HS-5 (cell line): Measurements from ENCODE around the gene CNTNAP2.

Experiments
- DNase-seq: peaks from one replicate; pipeline ENCODE4 v3.0.0-alpha.2; 2012; ENCODE audit warnings: low read depth

Gene CNTNAP2

GRCh38 chr7:147411096-147411495 lies 1294.5 kb downstream of the CNTNAP2 start:
- DNase-seq: no peak

- DNase-seq: no peak
These were observed 1295.5 kb downstream of the CNTNAP2 start for GRCh38 chr7:147412109-147412508.

DNA sequence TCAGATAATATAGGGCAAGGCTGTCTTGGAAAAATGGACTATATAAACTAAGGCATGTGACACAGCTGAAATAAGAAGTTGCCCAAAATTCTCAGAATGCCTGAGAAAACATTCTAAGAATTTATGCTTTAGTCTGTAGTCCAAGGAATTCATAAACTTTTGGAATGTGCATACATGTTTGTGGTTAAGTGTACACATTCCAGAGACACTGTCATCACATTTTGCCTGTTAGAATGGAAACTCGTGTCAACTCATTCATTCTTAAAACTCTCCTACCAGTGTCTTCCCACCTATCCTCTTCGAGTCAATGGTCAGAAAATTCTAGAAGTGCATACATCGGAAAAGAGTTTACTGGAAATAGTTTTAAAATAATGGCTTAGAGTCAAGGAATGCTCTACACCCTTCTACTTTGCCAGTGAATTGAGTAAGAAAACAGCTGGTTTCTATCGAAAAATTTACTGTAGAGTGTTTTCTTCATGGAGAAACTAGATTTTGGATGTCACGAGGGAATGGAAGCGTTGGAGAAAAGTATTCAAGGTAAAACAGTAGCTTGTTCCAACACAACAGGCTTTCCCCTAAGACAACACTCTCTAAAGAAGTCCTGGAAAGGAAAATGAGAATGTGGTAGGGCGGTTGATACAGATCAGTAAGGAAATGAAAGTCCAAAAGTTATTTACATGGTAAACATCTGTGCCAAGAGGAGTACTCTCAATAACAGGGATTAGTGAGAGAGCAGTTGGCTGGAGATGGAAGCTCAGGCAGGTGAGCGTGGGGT lies 1296.4 kb downstream of the CNTNAP2 start:
- no peak for DNase-seq

- no peak for DNase-seq
These were observed 1296.9 kb downstream of the CNTNAP2 start for GRCh38 chr7:147413557-147413870.

DNA sequence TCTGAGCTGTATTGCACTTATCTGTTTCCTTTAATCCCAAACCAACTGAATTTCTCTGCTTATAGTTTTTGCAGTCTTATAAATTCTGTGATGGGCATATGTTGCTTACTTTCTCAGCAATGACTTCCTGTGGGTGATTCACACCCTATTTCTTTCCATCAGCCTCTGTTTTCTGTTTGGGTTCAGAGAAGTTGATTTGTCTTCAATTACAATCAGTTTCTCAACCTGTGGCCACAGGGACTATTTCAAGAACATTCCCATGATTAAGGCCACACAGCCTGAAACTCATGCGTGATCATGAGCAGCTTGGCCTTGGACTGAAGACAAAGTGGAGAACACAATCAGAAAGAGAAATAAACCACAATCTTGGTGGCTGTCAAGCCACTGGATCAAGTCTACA lies 1299.4 kb downstream of the CNTNAP2 start:
- no peak for DNase-seq

DNA sequence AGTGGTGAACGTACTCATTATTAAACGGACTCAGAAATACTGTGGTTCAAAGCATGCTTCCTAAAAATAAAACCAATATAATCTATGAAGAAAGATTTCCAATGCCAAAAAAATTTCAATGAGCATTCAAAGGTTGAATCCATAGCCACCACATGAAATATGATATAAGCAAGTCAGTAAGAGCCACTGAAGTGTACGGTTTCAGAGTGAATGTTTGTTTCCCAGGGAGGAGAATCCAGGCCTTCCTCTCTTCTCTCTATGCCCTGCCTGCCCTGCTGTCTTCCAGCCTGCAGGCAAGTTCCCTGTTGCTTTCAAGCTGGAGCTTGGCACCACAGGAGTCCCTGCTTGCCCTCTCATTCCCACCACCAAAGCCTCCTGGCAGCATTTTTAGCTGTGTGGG lies 1302.4 kb downstream of the CNTNAP2 start:
- DNase-seq: no peak

DNA sequence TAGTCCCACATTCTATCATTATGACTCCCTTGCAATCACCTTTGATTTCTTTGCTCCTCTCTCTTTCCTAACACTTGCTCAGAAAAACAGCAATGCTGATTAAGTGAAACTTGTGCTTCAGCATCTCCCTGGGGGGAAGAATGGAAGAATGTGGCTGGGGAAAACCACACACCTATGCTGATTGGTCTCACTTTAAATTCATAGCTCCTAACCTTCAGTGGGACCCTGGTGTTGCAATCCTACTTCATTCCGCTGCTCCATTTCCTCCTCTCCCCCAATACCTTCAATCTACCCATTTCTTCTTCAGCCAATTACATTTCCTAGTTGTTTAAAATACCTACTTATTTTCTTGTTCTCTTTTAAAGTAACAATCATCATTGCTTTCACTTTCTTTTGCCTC lies 1307.3 kb downstream of the CNTNAP2 start:
- no peak for DNase-seq

GRCh38 chr7:147428075-147428474 lies 1311.5 kb downstream of the CNTNAP2 start:
- no peak for DNase-seq

DNA sequence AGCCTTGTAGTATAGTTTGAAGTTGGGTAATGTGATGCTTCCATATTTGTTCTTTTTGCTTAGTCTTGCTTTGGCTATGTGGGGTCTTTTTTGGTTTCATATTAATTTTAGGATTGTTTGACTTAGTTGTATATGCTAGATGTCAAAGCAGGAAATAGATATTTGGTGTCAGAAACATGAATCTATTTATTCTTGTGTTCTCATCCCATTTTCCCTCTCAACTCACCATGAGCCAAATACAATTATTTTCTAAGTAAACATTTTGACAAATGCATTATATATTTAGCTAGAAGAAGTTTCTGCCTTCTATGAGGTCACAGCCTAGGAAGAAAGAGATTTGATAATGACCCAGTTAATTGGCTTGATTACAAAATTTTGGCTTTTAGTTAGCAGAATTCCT lies 1313.4 kb downstream of the CNTNAP2 start:
- no peak for DNase-seq

DNA sequence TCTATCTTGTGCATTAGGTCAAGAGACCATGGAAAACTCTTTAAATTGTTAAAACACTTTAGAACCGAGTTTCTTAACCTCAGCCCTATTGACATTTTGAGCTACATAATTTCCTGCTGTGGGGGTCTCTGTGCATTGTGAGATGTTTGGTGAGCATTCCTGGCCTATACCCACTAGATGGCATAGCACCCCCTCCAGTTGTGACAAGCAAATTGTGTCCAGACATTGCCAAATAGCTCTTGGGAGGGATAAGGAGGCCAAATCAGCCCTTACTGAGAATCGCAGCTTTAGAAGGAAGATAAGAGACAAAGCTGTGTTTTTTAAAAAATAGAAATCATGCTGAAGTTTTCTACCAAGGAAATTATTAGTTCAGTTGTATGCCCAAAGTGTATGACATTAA lies 1315.5 kb downstream of the CNTNAP2 start:
- no peak for DNase-seq

GRCh38 chr7:147432576-147432975 lies 1316.0 kb downstream of the CNTNAP2 start:
- DNase-seq: no peak

- DNase-seq: no peak
These were observed 1320.1 kb downstream of the CNTNAP2 start for GRCh38 chr7:147436718-147437117.

DNA sequence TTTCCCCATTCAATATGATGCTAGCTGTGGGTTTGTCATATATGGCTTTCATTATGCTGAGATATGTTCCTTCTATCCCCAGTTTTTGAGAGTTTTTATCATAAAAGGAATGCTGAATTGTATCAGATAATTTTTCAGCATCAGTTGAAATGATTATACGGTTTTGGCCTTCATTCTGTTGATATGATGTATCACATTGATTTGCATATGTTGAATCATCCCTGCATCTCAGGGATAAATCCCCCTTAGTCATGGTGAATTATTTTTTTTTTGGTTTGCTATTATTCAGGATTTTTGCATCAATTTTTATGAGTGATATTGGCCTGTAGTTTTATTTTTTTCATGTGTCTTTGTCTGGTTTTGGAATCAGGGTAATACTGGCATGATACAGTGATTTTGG lies 1321.6 kb downstream of the CNTNAP2 start:
- DNase-seq: no peak

DNA sequence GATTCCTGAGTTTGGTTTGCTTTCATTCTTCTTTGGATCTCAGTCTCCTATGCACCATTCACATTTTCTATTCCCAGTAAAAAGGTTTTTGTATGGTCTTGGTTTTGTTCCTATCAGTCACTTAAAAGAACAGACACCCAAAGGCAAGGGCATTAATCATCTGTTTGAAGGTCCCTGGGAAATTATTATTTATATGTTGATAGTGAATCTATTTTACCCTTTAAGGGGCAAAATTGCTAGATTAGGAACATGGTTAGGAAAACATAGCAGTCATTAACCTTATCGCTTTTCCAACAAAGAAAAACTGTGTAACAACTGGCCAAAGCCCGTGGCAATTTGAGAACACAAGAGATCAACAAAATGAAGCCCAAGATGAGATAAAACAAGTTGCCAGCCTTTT lies 1327.3 kb downstream of the CNTNAP2 start:
- DNase-seq: no peak

GRCh38 chr7:147452816-147453215 lies 1336.2 kb downstream of the CNTNAP2 start:
- no peak for DNase-seq

DNA sequence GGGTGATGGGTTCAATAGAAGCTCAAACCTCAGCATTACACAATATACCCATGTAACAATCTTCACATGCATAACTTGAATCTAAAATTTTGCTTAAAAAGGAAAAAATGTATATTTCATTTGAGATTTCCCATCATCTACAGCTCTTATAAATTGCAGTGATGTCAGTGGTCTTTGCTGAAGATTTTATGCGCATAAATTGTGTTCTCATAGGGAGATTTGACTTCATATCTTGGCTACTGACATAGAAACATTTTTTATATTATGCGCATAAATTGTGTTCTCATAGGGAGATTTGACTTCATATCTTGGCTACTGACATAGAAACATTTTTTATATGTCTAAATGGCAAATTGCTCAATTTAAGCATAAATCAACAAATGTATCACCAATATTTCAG lies 1348.6 kb downstream of the CNTNAP2 start:
- DNase-seq: no peak

- DNase-seq: no peak
These were observed 1356.0 kb downstream of the CNTNAP2 start for GRCh38 chr7:147472556-147472955.

- DNase-seq: no peak
These were observed 1358.3 kb downstream of the CNTNAP2 start for GRCh38 chr7:147474862-147475261.

DNA sequence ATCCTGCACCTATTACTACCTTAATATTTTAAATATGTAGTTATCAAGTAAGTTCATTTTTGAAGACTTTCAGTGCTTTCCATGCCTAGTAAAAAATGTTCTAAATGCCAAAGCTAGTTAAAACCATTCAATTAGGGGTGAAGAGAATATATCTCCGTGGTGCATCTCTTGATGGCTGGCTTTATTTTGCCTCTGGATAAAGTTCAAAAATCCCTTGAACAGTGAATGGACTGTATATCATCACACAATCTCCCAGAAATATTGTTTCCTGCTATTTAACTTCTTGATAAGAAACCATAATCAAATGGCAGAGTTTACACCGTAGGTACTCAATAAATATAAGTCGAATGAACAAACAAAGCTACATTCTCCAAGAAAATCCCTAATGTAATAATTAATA lies 1360.9 kb downstream of the CNTNAP2 start:
- DNase-seq: no peak

- no peak for DNase-seq
These were observed 1362.2 kb downstream of the CNTNAP2 start for GRCh38 chr7:147478796-147479195.

GRCh38 chr7:147483634-147484292 lies 1367.2 kb downstream of the CNTNAP2 start:
- no peak for DNase-seq

GRCh38 chr7:147485660-147486210 lies 1369.1 kb downstream of the CNTNAP2 start:
- DNase-seq: no peak

DNA sequence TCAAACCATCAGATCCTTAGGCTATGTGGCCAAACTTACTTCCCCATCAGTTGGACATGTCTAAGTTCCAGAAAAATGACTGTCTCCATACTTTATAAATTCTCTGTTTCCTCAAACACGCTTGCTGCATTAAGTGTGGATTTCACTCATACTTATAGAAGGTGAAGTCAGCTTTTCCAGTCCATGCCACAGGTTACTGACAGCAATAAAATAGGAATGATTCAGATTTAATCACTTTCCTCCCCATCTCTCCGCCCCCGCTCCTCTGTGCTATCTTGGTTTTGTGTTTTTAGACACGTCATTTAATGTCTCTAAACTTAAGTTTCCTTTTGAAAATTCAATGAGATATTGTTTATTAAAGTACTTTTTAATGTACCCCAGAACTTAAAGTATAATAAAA lies 1376.0 kb downstream of the CNTNAP2 start:
- DNase-seq: no peak

DNA sequence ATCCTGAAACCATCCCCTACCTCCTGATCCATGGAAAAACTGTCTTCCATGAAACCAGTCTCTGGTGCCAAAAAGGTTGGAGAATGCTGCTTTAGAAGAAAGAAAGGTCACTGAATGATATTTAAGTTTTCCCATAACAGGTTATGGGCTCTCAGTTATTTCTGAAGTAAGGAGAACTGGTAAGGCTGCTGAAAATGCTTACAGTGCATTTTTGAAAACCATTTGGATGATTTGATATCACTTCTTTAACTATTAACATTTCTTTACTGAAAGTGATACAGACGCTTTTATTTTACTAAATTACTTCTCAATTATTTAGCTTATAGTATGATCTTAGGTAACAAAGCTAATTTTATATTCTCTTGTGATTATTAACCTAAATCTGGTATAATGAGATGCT lies 1379.6 kb downstream of the CNTNAP2 start:
- DNase-seq: no peak
